ENCODE results near the gene NHSL2. TPM values are rescaled to one million over a fixed set of nuclear protein-coding genes. Genes with fewer than 3 reads are reported as not detected.
A peak's percentile ranks its signal among the peaks of the same experiment; 100 is the strongest.

Gene NHSL2
- total RNA-seq, 4 donors from 2014 or later, result 7.6 to 30.8 (median 9.1) TPM

GRCh38 chrX:71997320-71997719 is 86.7 kb downstream of the NHSL2 start:
- no peaks in the 10 kb centered on the region for H3K9me3 ChIP-seq
- no peak overlapping the region for H3K4me3 ChIP-seq
- intact Hi-C loops (cut with DNase I; ENCODE audit: low total_unique reads), result no loop called here
- H3K27ac ChIP-seq, result peak overlapping the region; percentile 22 to 49
- TF ChIP-seq POLR2A (IDR thresholded peaks at IDR 0.05) (no peak), CTCF (IDR thresholded peaks at IDR 0.05) (no peak)
- no peak for DNase-seq
- H3K27me3 ChIP-seq, result no peaks in the 10 kb centered on the region
- H3K36me3 ChIP-seq, result no peaks in the 10 kb centered on the region
- no peaks in the 10 kb centered on the region for H3K4me1 ChIP-seq

DNA sequence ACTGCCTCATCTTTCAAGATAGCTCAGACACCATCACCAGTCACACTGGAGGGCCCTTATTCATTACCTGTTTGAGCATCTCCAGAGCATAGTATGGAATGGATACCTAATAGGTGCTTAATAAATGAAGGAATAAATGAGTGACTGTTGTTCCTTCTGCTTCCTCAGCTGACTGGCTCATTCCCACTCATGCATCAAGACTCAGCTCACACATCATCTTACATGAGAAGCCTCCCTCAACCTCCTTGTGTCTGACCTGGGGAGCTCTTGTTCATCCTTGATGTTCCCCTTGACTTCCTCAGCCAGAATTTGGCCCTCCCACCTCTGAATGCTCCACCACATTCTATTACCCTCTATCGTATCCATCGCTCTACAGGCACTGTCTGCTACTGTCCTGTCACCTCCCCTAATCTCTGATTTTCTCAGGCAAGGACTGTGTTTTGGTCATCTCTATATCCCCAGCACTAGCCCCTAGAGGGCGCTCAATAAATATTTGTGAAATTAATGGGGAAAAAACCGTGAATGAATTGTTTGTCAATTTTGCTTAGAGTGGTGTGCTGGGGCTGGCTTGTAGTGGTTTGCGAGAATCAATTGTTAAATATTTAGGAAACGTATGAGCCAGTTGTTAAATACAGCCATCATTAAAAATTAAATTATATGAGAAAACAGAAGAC is 88.3 kb downstream of the NHSL2 start:
- TF ChIP-seq POLR2A (IDR thresholded peaks at IDR 0.05) (no peak), CTCF (IDR thresholded peaks at IDR 0.05) (peak; percentile 50 to 53 (median 52))
- Histone ChIP-seq H3K36me3 (no peaks in the 10 kb centered on the region), H3K27me3 (no peaks in the 10 kb centered on the region), H3K27ac (no peak overlapping the region), H3K4me1 (no peaks in the 10 kb centered on the region), H3K9me3 (no peaks in the 10 kb centered on the region), H3K4me3 (no peak overlapping the region)
- intact Hi-C loops (cut with DNase I; ENCODE audit: low total_unique reads), result no loop called here
- DNase-seq, result peak in 1 of 2 donors; percentile 43

DNA sequence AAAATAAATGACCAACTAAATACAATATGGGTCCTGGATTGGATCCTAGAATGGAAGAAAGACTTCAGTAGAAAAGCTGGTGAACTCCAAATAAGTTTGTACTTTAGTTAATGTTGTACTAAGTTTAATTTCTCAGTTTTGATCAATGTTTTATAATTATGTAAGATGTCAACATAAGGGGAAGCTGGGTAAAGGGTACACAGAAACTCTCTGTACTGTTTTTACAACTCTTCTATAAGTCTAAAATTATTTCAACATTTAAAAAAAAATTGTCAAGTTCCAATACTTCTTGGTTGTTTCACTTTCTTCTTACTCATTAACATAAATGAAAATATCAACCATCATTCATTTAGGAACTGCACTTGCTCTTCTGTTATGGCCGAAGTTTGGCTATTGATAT is 88.9 kb downstream of the NHSL2 start:
- Histone ChIP-seq H3K4me1 (no peaks in the 10 kb centered on the region), H3K27me3 (no peaks in the 10 kb centered on the region), H3K36me3 (no peaks in the 10 kb centered on the region), H3K9me3 (no peaks in the 10 kb centered on the region), H3K27ac (no peak overlapping the region), H3K4me3 (no peak overlapping the region)
- intact Hi-C loops (cut with DNase I; ENCODE audit: low total_unique reads), result no loop called here
- no peak for DNase-seq
- TF ChIP-seq CTCF (IDR thresholded peaks at IDR 0.05), result no peak
- TF ChIP-seq POLR2A (IDR thresholded peaks at IDR 0.05), result no peak

DNA sequence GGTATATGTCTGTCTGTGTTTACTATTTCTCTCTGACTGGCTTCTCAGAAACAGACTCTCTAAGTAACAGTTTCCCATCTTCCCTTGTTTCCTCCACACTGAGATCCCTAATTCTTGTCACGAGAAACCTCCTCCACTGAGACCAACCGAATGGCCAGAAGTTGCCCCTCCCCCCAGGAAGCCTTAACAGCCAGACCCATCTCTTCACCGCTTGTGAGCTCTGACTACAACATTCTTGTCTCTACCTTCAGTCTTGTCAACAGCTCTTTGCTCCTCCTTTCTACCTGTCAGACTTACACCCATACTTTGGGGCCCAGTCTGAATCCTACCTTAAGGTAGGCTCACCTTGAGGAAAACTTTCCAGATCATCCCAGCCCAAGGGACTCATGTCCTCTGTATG is 90.8 kb downstream of the NHSL2 start:
- TF ChIP-seq POLR2A (IDR thresholded peaks at IDR 0.05) (no peak), CTCF (IDR thresholded peaks at IDR 0.05) (no peak)
- no peak for DNase-seq
- H3K9me3 ChIP-seq, result no peaks in the 10 kb centered on the region
- H3K4me3 ChIP-seq, result no peak overlapping the region
- no peaks in the 10 kb centered on the region for H3K27me3 ChIP-seq
- no peaks in the 10 kb centered on the region for H3K4me1 ChIP-seq
- H3K36me3 ChIP-seq, result no peaks in the 10 kb centered on the region
- H3K27ac ChIP-seq, result no peak overlapping the region
- intact Hi-C loops (cut with DNase I; ENCODE audit: low total_unique reads), result no loop called here

DNA sequence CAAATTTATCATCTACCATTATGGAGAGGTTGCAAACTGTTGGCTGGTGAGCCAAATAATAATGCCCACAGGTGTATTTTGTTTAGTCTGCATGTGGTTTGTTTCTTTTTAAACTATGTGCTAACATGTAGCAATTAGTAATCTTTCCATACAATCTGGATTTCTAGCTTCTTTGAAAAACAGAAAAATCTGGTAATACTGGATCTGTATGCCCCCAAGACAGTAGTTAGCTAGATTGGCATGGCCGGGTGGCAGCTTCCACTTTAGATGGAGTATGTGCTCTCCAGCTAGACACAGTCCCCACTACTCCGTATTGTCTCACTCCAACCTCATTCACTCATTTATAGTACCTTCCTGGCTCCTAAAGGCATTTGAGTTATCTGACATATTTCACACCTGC is 91.3 kb downstream of the NHSL2 start:
- Histone ChIP-seq H3K9me3 (no peaks in the 10 kb centered on the region), H3K27me3 (no peaks in the 10 kb centered on the region), H3K36me3 (no peaks in the 10 kb centered on the region), H3K4me1 (no peaks in the 10 kb centered on the region), H3K4me3 (no peak overlapping the region), H3K27ac (no peak overlapping the region)
- TF ChIP-seq CTCF (IDR thresholded peaks at IDR 0.05) (no peak), POLR2A (IDR thresholded peaks at IDR 0.05) (no peak)
- intact Hi-C loops (cut with DNase I; ENCODE audit: low total_unique reads), result no loop called here
- no peak for DNase-seq

Measured in uterus (tissue), 4 donors.